A549 (cell line): Measurements from ENCODE around the gene PPP1CC.

ENCODE experiments used
- CBX2 ChIP-seq: fragments of 200-600 bp; sonication (generic); IDR thresholded peaks from 2 replicates; pipeline ENCODE4 v1.6.1; 2016; ENCODE audit warnings: low read depth, mild to moderate bottlenecking, borderline replicate concordance
- CEBPB ChIP-seq, 2 experiments: fragments of >200 bp in 1 of 2; sonication (Bioruptor Twin) in 1 of 2; formaldehyde crosslinking in 1 of 2; IDR thresholded peaks; 2 replicates each; pipeline ENCODE4 v1.6.1; 2012 to 2016
- ZNF302 ChIP-seq: fragments of 250-450 bp; sonication (Bioruptor Pico); IDR thresholded peaks from 2 replicates; pipeline ENCODE4 v1.9.0; 2021; ENCODE audit warnings: inconsistent platforms, mild to moderate bottlenecking, moderate library complexity
- TF ChIP-seq, protein P1 (sequence below): fragments of 200-600 bp; sonication (generic); IDR thresholded peaks from 2 replicates; pipeline ENCODE4 v1.6.1; 2016; ENCODE audit warnings: antibody characterized with exemption, mild to moderate bottlenecking, moderate library complexity

DNA sequence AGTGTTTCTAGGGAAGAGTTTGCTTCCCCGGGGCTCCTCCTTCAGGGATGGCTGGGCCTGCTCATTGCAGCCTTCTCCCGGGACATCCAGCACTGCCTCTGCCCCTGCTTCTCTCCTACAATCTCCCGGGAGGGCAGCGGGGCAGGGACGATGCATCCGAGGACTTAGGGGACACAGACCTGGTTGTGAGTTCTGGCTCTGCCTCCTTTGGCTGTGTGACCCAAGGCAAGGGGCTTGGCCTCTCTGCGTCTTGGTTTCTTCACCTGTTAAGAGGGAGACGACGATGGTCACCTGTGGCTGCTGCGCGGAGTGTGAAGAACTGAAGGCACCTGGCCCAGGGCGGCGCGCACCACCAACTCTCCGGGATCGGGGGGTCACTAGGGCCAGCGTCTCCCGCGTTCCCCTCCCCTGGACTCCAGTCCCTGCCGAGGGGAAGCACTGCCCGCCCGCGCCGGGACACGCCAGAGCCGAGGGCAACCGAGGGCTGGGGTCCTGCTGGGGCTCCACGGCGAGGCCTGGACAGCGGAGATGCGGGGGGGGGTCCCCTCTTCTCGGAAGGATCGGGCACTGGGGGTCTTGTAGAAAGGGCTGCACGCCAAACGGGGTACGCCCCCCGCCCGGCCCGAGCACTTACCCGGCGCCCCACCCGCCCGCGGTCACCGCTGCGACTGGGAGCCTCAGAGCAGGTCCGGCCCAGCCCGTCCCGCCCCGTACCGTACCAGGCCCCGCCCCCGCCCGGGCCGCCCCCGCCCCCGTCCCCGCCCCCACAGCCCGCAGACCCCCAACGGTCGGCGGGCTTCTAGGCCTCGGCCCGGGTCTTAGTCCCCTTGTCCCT, 54.0 kb downstream of the PPP1CC start, which contains the start of gene HVCN1:
- TF ChIP-seq, protein P1, sequence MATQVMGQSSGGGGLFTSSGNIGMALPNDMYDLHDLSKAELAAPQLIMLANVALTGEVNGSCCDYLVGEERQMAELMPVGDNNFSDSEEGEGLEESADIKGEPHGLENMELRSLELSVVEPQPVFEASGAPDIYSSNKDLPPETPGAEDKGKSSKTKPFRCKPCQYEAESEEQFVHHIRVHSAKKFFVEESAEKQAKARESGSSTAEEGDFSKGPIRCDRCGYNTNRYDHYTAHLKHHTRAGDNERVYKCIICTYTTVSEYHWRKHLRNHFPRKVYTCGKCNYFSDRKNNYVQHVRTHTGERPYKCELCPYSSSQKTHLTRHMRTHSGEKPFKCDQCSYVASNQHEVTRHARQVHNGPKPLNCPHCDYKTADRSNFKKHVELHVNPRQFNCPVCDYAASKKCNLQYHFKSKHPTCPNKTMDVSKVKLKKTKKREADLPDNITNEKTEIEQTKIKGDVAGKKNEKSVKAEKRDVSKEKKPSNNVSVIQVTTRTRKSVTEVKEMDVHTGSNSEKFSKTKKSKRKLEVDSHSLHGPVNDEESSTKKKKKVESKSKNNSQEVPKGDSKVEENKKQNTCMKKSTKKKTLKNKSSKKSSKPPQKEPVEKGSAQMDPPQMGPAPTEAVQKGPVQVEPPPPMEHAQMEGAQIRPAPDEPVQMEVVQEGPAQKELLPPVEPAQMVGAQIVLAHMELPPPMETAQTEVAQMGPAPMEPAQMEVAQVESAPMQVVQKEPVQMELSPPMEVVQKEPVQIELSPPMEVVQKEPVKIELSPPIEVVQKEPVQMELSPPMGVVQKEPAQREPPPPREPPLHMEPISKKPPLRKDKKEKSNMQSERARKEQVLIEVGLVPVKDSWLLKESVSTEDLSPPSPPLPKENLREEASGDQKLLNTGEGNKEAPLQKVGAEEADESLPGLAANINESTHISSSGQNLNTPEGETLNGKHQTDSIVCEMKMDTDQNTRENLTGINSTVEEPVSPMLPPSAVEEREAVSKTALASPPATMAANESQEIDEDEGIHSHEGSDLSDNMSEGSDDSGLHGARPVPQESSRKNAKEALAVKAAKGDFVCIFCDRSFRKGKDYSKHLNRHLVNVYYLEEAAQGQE, result no peak
- TF ChIP-seq CEBPB (IDR thresholded peaks at IDR 0.05), result no peak
- TF ChIP-seq CBX2, result no peak
- no peak for TF ChIP-seq ZNF302 (CRISPR knock-in tag)
